Measurements from ENCODE around the gene CCDC85A. TPM values are rescaled to one million over a fixed set of nuclear protein-coding genes. Genes with fewer than 3 reads are reported as not detected.
"Not testable (repeated sequence)": the region's sequence is repeated elsewhere in the genome, so short reads cannot be mapped to it uniquely, and the experiment has no call there.

The CCDC85A gene
- total and polyA plus RNA-seq, 2 experiments from 2014 or later, result 0.21 to 0.24 TPM

- TF ChIP-seq, protein P1, sequence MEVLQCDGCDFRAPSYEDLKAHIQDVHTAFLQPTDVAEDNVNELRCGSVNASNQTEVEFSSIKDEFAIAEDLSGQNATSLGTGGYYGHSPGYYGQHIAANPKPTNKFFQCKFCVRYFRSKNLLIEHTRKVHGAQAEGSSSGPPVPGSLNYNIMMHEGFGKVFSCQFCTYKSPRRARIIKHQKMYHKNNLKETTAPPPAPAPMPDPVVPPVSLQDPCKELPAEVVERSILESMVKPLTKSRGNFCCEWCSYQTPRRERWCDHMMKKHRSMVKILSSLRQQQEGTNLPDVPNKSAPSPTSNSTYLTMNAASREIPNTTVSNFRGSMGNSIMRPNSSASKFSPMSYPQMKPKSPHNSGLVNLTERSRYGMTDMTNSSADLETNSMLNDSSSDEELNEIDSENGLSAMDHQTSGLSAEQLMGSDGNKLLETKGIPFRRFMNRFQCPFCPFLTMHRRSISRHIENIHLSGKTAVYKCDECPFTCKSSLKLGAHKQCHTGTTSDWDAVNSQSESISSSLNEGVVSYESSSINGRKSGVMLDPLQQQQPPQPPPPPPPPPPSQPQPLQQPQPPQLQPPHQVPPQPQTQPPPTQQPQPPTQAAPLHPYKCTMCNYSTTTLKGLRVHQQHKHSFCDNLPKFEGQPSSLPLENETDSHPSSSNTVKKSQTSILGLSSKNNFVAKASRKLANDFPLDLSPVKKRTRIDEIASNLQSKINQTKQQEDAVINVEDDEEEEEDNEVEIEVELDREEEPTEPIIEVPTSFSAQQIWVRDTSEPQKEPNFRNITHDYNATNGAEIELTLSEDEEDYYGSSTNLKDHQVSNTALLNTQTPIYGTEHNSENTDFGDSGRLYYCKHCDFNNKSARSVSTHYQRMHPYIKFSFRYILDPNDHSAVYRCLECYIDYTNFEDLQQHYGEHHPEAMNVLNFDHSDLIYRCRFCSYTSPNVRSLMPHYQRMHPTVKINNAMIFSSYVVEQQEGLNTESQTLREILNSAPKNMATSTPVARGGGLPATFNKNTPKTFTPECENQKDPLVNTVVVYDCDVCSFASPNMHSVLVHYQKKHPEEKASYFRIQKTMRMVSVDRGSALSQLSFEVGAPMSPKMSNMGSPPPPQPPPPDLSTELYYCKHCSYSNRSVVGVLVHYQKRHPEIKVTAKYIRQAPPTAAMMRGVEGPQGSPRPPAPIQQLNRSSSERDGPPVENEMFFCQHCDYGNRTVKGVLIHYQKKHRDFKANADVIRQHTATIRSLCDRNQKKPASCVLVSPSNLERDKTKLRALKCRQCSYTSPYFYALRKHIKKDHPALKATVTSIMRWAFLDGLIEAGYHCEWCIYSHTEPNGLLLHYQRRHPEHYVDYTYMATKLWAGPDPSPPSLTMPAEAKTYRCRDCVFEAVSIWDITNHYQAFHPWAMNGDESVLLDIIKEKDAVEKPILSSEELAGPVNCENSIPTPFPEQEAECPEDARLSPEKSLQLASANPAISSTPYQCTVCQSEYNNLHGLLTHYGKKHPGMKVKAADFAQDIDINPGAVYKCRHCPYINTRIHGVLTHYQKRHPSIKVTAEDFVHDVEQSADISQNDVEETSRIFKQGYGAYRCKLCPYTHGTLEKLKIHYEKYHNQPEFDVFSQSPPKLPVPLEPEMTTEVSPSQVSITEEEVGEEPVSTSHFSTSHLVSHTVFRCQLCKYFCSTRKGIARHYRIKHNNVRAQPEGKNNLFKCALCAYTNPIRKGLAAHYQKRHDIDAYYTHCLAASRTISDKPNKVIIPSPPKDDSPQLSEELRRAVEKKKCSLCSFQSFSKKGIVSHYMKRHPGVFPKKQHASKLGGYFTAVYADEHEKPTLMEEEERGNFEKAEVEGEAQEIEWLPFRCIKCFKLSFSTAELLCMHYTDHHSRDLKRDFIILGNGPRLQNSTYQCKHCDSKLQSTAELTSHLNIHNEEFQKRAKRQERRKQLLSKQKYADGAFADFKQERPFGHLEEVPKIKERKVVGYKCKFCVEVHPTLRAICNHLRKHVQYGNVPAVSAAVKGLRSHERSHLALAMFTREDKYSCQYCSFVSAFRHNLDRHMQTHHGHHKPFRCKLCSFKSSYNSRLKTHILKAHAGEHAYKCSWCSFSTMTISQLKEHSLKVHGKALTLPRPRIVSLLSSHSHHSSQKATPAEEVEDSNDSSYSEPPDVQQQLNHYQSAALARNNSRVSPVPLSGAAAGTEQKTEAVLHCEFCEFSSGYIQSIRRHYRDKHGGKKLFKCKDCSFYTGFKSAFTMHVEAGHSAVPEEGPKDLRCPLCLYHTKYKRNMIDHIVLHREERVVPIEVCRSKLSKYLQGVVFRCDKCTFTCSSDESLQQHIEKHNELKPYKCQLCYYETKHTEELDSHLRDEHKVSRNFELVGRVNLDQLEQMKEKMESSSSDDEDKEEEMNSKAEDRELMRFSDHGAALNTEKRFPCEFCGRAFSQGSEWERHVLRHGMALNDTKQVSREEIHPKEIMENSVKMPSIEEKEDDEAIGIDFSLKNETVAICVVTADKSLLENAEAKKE (CRISPR knock-in tag; IDR thresholded peaks at IDR 0.05), result no peak
- no peak for TF ChIP-seq ETS1 (IDR thresholded peaks at IDR 0.05)
- TF ChIP-seq POLR2AphosphoS5 (IDR thresholded peaks at IDR 0.05; ENCODE audit: low read depth), result no peak
- no peak for TF ChIP-seq EZH2 (IDR thresholded peaks at IDR 0.05; ENCODE audit: low read depth, unreplicated experiment)
- no peak for TF ChIP-seq ZNF114 (CRISPR knock-in tag; IDR thresholded peaks at IDR 0.05)
- TF ChIP-seq CTCF (conservative IDR thresholded peaks at IDR 0.05; ENCODE audit: low read depth in 2 of 2), result no peak
These were observed 48.9 kb upstream of the CCDC85A start (continued) for GRCh38 chr2:56134861-56135260.

GRCh38 chr2:56142497-56143061 is 41.2 kb upstream of the CCDC85A start:
- ATAC-seq, result not testable (repeated sequence)
- peaks cover 32% of the 10 kb centered on the region for H3K36me3 Mint-ChIP-seq (ENCODE audit: low read depth)

More at GRCh38 chr2:56142497-56143061, 41.2 kb upstream of the CCDC85A start:
- not testable (repeated sequence) for H3K4me1 Mint-ChIP-seq; H3F3A ChIP-seq (replicated peaks; ENCODE audit: low read depth); H3K4me3 ChIP-seq; H3K27me3 ChIP-seq (ENCODE audit: insufficient read depth); H3K27me3 Mint-ChIP-seq (ENCODE audit: insufficient read depth, low read depth, poor library complexity); H3K79me2 ChIP-seq (replicated peaks; ENCODE audit: insufficient read depth); H3K4me3 Mint-ChIP-seq; H2AFZ ChIP-seq; H3K4me1 ChIP-seq (ENCODE audit: insufficient read depth); H3K36me3 ChIP-seq (ENCODE audit: insufficient read depth); H3K9me2 ChIP-seq (ENCODE audit: insufficient read depth); H3K4me2 ChIP-seq; DNase-seq (ENCODE audit: low spot score); H3K27ac Mint-ChIP-seq; H3K27ac ChIP-seq (ENCODE audit: low read depth); H4K20me1 ChIP-seq (replicated peaks; ENCODE audit: insufficient read depth)
- peaks cover 35% of the 10 kb centered on the region for H3K9me3 Mint-ChIP-seq

Data from GM23338 (cell line).